HG03196 (cell line): ENCODE data around the gene OSCAR.

Source experiments
- ATAC-seq: cut with Tn5 transposase; IDR thresholded peaks from one replicate; pipeline ENCODE4 v1.9.1; 2021; ENCODE audit not compliant: unreplicated experiment

OSCAR gene, protein sequence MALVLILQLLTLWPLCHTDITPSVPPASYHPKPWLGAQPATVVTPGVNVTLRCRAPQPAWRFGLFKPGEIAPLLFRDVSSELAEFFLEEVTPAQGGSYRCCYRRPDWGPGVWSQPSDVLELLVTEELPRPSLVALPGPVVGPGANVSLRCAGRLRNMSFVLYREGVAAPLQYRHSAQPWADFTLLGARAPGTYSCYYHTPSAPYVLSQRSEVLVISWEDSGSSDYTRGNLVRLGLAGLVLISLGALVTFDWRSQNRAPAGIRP

DNA sequence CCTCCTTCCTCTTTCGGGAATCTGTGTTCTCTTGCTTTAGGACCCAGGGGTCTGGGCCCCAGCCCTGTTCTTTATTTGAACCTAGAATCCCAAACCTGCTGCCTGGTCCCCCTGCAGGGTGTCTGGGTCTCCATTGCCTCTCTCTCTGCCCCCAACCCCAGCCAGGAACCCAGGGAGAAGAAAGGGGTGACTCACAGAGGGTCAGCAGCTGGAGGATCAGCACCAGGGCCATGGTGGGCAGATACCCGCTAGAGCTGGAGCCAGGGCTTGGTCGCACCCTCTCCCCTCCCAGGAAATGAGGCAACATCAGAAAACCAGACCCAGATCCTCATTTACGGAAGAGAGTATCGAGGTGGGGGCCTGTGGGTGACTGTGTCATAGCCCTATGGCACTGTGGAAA lies at the start of gene OSCAR:
TSS of gene OSCAR (minus strand) at position 243 of the 400 bp plus-strand sequence. CDS start at position 232, 11 bp downstream.
- ATAC-seq: no peak

DNA sequence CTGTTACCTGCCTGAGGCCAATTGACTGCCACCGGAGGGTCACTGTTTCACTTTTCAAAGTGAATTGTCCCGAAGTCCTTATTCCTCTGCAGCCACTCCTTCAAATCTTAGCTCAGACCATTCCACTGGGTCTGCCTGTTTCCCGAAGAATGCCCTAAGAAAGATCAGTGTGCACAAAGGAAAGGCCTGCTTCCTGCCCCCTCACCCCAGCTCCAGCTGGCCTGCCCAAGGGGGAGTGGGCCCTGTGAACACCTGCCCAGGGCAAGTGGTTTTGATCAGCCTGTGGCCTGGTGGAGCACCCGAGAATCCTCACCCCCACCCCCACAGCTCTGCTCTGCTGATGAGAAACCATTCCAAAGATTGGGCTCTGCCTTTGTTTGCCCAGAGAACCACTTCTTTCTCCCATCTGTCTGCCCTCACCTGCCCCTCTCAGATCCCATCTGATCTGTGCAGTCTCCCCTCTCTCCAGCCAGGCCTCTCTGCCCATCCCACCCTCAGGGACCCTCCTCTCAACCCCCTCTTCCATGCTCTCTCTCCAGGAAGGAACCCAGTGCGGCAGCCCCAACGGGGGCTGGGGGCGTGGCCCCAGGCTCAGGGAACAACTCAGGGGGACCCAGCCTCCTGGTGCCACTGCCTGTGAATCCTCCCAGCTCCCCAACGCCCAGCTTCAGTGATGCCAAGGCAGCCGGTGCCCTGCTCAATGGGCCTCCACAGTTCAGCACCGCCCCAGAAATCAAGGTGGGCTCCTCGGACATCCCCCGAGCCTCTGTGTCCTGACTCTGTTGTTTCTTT lies 48.6 kb upstream of the OSCAR start:
- ATAC-seq: no peak

DNA sequence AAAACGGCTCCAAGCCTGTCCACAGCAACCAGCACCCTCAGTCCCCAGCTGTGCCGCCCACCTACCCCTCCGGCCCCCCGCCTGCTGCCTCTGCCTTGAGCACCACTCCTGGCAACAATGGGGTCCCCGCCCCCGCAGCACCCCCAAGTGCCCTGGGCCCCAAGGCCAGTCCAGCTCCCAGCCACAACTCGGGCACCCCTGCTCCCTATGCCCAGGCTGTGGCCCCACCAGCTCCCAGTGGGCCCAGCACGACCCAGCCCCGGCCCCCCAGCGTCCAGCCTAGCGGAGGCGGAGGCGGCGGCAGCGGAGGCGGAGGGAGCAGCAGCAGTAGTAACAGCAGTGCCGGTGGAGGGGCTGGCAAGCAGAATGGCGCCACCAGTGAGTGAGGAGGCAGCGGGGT lies 47.6 kb upstream of the OSCAR start:
- ATAC-seq: no peak

DNA sequence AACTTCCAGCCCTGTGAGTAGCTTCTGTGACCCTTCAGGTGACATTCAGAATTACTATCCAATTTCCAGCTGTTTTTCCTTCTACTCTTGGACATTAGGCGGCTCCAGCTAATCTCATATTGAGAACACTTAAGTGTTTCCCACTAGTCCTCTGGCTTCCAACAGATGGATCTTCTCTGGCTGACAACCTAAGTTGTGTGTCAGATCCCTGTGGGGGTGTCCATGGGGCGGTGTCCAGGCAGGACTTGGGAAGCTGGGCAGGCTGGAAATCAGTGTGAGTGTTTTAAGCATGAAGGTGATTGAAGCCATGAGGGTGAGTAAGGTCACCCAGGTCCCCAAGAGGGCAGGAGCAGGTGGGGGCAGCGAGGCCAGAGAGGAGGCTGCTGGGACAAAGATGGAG lies 47.1 kb upstream of the OSCAR start:
- no peak for ATAC-seq

DNA sequence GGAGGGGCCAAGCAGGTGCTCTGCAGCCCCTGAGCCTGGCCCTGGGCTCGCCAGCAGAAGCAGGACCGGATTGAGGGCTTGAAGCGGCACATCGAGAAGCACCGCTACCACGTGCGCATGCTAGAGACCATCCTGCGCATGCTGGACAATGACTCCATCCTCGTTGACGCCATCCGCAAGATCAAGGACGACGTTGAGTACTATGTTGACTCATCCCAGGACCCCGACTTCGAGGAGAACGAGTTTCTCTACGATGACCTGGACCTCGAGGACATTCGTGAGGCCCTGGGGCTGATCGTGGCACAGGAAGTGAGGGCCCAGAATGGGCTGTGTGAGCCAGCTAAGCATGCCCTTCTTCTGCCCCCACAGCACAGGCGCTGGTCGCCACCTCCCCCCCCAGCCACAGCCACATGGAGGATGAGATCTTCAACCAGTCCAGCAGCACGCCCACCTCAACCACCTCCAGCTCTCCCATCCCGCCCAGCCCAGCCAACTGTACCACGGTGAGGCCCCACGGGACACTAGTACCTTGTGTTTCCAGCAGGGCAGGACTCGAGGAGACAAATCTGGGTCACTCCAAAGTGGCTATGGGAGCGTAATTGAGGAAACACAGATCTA lies 45.0 kb upstream of the OSCAR start:
- no peak for ATAC-seq

DNA sequence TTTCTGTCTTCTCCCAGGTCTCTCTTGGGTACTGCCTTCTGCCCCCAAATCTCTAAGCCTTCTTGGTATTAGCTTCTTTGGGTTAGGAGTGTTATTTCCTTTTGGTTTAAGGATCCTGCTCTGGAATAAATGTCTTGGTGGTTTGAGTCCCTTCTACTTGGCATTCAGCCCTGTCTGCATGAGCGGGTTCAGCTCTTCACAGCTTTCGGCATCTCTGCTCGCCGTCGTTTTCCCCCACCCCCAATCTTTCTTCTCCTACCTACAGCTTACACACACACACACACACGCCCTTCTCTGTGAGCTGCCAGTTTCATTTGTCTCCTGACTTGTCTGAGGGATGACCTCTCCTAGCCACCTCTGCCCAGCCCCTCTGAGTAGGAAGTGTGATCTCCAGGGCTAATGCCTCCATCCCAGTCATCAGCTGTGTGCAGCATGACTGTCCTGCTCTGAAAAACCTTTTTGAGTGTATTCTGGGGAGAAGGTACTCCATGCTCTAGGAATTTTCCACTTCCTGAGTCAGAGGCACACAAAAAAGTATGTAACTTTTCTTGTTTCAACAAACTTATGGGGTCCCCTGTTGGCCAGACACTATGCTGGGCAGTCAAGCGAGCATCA lies 41.7 kb upstream of the OSCAR start:
- no peak for ATAC-seq

DNA sequence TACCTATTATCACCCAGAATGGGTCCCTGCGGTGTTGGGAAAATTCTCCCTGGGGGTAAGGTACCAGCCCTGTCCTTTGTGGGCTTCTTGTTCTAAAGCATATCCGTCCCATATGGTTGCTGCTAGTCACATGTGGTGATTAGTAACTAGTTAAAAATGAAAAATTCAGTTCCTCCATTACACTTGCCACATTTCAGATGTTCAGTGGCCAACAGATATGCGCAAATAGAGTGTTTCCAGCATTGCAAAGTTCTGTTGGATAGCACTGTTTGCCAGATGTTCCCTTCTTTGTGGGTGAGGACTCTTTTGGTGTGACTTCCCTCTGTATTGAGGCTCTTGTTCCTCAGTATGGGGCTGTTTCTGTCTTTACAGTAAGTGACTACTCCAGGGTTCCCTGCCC lies 40.8 kb upstream of the OSCAR start:
- ATAC-seq: no peak

DNA sequence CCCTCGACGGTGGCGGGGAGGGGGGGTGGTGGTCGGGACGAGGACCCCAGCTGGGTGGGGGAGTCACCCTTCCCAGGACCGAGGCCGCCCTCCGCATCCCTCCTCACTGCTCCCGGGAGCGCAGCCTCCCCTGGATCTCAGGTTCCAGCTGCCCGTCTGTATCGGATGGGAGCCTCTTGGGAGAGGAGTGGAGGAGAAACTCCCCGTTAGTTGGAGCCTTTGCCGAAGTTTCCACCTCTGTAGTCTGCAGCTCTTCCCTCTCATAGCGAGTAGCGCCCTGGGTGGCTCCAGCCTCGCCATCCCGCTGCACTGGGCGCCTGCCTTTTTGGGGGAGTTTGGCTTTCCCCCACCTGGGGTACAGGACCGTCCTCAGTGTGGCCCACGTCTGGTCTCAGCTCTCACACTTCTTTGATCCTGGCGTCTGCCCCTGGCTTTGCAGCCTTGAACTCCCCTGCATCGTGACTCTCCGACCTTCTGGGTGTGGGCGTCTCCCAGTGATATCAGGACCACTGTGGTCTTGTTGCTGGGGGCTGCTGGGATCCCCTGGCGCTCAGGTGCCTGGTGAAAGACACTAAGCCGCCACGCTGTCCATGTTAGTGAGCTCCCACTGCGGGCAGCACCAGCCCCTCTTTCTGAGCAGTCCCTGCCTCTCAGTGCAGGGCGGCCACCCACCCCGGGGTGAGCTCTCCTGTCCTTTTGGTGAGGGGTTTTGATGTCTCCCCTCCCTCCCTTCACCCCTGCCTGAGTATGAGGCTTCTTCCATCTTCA lies 38.1 kb upstream of the OSCAR start:
- no peak for ATAC-seq

DNA sequence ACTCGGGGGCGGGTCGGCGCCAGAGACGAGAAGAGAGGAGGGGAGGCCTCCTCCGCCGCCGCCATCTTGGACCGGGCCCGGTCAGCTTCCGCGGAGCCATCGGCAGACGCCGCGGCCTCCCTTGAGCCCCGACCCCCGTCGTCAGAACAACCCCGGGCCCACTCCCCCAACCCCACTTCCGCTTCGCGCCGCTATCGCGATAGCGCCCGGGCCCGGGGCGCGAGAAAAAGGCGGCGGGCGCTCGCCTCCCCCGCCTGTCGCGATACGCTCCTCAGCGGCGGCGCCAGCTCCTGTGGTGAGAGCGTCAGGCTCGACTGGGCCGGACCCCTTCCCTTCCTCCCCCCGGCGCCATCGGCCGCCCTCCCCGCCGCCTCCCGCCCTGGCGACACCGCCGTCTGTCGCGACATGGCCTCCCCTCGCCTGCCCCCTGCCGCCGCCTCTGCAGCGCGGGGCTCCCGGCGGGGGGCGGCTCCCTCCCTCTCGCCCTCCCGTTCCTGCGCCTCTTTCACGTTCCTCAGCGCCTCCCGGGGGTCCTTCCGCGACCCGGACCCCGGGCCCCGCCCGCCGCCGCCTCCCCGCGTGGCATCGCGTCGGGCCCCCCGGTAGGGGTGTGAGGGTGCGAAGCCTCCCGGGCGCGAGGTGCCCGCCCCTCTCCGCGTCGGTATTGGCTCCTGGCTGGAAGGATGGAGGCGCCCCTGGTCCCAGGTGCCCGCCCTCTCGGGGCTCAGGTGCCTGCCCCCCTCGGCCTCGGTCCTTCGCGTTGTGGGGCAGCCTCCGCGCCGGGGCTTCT lies 37.3 kb upstream of the OSCAR start, which contains the start of gene CNOT3:
TSS of gene CNOT3 (plus strand) at position 64 of the 790 bp plus-strand sequence. CDS start 5,217 bp downstream, outside the sequence.
- ATAC-seq: no peak

DNA sequence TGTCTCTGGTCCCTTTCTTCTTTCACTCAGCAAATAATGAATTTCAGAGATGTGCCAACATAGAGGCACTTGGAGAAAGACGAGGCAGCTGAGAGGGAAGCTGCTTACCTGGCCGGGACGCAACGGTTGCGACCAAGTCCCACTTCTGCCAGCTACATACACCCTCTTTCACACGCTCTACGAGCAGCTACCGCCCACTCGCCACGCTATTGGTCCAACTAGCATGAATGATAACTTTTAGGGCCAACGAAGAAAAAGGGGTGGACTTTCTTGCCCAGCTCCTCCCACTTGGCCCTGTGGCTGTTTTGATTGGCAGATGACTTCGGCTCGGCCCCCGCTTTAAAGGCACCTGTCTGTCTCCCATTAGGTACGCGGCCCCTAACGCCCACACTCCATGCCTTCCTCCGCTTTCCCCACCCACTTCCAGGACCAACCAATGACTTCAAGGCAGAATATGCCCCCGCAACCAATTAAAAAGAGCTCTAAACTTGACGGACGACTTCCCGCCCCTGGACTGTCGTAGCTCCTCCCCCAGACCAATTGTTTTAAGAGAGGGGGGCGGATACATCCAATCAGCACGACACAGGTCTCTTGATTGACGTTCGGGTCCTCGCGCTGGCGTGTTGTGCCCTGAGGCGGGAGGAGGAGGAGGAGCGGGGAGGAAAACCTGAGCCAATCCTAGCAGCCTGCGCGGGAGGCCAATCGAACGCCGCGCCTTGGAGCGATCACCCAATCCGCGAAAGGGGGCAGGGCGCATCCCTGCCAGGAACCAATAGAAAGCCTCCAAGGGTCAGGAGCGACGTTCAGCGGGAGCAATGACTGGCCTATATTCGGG lies 36.5 kb upstream of the OSCAR start:
- ATAC-seq: peak; percentile 84

DNA sequence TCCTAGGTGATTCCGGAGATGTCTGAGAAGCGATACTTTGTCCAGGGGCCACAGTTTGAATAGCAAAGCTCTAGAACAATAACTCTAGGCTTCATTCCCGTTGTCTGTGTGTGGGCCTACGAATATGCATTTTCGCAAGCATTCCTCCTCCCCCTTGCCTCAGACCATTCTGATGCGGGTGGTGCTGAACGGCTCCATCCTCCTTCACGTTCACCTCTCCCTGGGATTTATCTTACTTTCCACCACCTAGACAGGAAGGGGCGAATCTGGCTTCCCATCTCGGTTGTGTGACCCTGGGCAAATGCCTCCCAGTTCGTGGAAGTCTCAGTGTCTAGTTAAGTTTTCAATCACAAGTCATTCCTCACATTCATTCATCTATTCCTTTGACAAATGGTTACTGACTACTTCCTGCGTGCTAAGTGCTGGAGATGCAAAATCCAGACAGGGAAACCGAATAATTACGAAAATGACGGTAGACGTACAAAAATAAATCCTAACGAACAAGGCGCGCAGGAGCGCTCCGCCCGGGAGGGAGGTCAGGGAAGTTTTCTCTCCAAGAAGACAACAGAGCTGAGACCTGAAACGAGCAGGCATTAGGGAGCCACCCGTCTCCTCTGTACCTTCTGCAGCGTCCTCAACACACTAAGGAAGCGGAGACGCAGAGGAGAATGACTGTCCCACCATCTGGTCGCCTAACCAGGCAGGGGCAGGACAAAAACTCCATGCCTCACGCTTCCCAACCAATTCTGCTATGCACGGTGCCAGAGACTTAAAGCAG lies 35.7 kb upstream of the OSCAR start:
- ATAC-seq: no peak

DNA sequence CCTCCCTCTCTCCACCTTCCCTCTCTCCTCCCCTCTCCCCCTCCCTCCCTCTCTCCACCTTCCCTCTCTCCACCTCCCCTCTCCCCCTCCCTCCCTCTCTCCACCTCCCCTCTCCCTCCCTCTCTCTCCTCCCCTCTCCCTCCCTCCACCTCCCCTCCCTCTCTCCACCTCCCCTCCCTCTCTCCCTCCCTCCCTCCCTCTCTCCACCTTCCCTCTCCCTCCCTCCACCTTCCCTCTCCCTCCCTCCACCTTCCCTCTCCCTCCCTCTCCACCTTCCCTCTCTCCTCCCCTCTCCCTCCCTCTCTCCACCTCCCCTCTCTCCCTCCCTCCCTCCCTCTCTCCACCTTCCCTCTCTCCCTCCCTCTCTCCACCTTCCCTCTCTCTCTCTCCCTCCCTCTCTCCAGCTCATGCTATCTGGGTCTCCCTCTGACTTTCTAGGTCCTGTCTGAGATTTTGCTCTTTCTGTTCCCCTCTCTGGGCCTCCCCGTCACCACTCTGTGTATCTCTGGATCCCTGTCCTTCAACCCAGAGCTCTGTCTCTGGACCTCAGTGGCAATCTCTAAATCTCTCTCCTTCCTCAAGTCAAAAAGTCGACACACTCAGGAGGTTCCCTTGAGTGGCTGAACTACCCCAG lies 33.5 kb upstream of the OSCAR start:
- ATAC-seq: no peak

DNA sequence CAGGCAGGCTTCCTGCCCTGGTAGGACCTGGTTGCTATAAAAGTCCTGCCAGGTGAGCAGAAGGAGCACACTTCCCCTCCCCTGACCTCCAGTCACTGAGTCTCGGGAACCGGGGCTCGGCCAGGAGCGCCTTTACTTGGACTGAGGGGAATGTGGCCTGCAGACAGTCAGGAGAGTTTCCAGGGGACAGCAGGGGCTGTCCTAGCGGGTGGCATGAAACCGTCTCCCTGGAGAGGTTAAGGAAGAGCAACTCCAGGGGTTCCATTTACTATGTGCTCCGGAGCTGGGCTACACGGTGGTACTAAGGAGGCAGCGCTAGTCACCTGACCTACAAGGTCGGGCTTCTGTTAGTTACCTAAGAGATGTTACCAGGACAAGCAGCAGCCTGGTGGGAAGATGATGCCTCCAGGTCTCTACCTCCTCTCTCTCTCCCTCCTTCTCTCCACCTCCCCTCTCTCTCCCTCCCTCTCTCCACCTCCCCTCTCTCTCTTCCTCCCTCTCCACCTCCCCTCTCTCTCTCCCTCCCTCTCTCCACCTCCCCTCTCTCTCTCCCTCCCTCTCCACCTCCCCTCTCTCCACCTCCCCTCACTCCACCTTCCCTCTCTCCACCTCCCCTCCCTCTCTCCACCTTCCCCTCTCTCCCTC lies 32.8 kb upstream of the OSCAR start:
- no peak for ATAC-seq

DNA sequence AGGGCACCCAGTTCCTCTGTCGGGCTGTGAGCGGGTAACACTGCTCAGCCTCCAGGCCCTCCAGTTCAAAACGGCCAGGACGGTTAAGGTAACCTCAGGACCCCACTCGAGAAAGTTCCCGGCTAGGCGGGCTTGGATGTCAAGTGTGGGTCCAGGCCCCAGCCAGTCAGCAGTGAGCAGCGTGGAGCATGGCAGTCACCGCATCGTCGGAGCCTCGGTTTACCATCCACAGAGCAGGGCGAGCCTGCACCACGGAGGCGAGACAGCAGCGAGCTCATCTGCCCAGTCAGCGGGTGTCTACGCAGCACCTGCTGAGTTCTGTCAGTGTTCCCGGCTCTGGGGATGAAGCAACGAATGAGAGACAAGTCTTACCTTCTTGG lies 29.0 kb upstream of the OSCAR start:
- ATAC-seq: no peak

DNA sequence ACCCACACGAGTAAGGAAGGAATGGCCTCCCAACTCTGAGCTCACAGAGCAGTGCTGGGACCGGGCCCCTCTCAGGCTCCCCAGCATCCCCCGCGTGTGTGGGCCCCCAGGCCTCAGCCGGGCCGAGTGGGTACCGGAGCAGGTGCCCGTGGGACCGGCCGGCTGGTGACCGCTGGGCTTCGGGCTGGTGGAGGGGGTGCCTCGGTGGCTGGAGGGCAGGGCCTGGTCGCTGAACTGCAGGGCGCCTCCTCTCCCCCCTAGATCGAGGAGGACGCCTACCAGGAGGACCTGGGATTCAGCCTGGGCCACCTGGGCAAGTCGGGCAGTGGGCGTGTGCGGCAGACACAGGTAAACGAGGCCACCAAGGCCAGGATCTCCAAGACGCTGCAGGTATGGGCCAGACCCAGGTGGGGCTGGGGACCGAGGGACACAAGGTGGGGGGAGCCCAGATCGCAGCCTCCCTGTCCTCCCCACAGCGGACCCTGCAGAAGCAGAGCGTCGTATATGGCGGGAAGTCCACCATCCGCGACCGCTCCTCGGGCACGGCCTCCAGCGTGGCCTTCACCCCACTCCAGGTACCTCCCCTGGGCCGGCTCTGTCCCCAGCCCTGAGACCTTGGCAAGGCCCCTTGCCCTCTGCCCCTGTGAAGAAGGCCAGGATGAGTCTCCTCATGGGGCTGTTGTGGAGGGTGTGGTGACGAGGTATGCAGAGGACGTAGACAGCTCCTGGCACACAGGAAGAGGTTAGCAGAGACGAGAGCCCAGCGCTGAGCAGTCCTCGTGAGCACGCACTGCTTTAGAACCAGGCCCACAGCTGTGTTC lies 28.4 kb upstream of the OSCAR start:
- no peak for ATAC-seq

DNA sequence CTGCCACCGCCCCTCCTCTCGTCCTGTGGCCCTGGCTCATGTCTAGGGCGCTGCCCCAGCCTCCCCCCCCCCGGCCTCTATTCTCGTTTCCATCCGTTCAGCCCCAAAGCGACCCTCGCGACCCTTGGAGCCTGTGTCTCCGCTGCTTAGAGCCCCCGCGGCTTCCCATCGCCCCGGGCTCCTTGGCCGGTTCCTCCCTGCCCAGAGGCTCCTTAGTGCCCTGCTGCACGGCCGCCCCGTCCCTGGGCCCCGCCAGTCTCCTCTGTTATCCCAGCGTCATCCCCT lies 27.8 kb upstream of the OSCAR start:
- ATAC-seq: no peak
